Esophagus squamous epithelium (tissue), 4 donors: ENCODE measurements around the gene ARMC5.

Experiments
- POLR2A ChIP-seq, 4 donors: fragments of 450-650 bp; IDR thresholded peaks; one replicate each; pipeline ENCODE4 v1.6.1; 2017; ENCODE audit warnings: antibody characterized with exemption in 4 of 4, mild to moderate bottlenecking in 4 of 4, moderate library complexity in 3 of 4
- TF ChIP-seq, protein P1 (sequence below), 6 experiments: fragments of 450-650 bp in 4 of 6; fragments of 200-600 bp in 2 of 6; sonication (generic) in 2 of 6; IDR thresholded peaks; one replicate each; pipeline ENCODE4 v1.5.1; 2016 to 2019; ENCODE audit warnings: antibody characterized with exemption in 6 of 6, mild to moderate bottlenecking in 4 of 6, moderate library complexity in 4 of 6

DNA sequence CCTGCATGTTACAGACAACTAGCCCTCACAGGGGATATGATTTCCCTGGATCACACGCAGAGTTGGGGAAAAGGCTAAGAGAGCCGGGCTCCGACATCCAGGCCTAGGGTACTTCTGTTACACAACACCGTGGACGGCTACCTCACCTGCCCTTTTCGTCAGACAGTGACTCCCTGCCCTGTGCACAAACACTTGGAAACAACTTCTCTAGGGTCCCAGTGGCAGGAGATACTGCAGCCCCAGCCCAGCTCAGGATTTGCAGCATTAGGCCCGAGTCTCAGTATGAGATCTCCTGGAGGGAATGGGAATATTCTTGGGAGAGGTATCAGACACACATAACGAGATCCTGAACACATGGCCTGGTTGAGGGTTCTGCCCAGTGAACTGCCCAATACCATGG lies 40.6 kb downstream of the ARMC5 start:
- TF ChIP-seq, protein P1, sequence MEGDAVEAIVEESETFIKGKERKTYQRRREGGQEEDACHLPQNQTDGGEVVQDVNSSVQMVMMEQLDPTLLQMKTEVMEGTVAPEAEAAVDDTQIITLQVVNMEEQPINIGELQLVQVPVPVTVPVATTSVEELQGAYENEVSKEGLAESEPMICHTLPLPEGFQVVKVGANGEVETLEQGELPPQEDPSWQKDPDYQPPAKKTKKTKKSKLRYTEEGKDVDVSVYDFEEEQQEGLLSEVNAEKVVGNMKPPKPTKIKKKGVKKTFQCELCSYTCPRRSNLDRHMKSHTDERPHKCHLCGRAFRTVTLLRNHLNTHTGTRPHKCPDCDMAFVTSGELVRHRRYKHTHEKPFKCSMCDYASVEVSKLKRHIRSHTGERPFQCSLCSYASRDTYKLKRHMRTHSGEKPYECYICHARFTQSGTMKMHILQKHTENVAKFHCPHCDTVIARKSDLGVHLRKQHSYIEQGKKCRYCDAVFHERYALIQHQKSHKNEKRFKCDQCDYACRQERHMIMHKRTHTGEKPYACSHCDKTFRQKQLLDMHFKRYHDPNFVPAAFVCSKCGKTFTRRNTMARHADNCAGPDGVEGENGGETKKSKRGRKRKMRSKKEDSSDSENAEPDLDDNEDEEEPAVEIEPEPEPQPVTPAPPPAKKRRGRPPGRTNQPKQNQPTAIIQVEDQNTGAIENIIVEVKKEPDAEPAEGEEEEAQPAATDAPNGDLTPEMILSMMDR (IDR thresholded peaks at IDR 0.05): no peak
- TF ChIP-seq POLR2A (IDR thresholded peaks at IDR 0.05): no peak
